CD4-positive, alpha-beta memory T cell (primary cell): ENCODE results near the gene RNFT2. TPM values are rescaled to one million over a fixed set of nuclear protein-coding genes. Genes with fewer than 3 reads are reported as not detected.
A peak's percentile ranks its signal among the peaks of the same experiment; 100 is the strongest.
"Not testable (repeated sequence)": the region's sequence is repeated elsewhere in the genome, so short reads cannot be mapped to it uniquely, and the experiment has no call there.

Experiments used
- CTCF ChIA-PET: fragments of 350-600 bp; sonication (Branson Sonifier 250); formaldehyde crosslinking; loops from one replicate; lab custom pipeline; 2021; ENCODE audit warnings: inconsistent platforms; ENCODE audit not compliant: partially characterized antibody; lab: Charles Lee
- POLR2A ChIA-PET: fragments of 350-600 bp; sonication (Branson Sonifier 250); formaldehyde crosslinking; loops from one replicate; lab custom pipeline; 2021; ENCODE audit not compliant: partially characterized antibody; lab: Charles Lee
- DNase-seq, 5 donors: peaks; one replicate each; pipeline versions ENCODE4 v3.0.0 to v3.0.0-alpha.2; 2020 to 2022; ENCODE audit warnings: mixed read lengths in 1 of 5
- H3K27ac ChIP-seq: one replicate; pipeline ENCODE4 v1.7.0; 2013; ENCODE audit warnings: low read depth, low read length
- H3K27me3 ChIP-seq: 2 replicates; pipeline ENCODE4 v1.7.0; 2013; ENCODE audit warnings: mild to moderate bottlenecking, low read length, moderate library complexity; ENCODE audit not compliant: insufficient read depth
- H3K36me3 ChIP-seq: 2 replicates; pipeline ENCODE4 v1.7.0; 2013; ENCODE audit warnings: mild to moderate bottlenecking, low read length, moderate library complexity; ENCODE audit not compliant: insufficient read depth
- H3K4me1 ChIP-seq: 2 replicates; pipeline ENCODE4 v1.7.0; 2013; ENCODE audit warnings: mild to moderate bottlenecking, low read length, moderate library complexity; ENCODE audit not compliant: insufficient read depth
- H3K4me3 ChIP-seq, 2 donors: one replicate each; pipeline ENCODE4 v1.7.0; 2013; ENCODE audit warnings: low read length in 2 of 2, mild to moderate bottlenecking in 1 of 2
- H3K9me3 ChIP-seq, 2 donors: one replicate each; pipeline ENCODE4 v1.7.0; 2013; ENCODE audit warnings: low read length in 2 of 2, control low read depth in 1 of 2; ENCODE audit not compliant: control insufficient read depth in 1 of 2
- H3K27ac Mint-ChIP-seq, 7 donors: one replicate each; pipeline ENCODE4 v1.8.0; 2020 to 2021; ENCODE audit warnings: mixed read lengths in 7 of 7, mild to moderate bottlenecking in 6 of 7, inconsistent platforms in 3 of 7, moderate library complexity in 3 of 7
- H3K27me3 Mint-ChIP-seq, 2 donors: one replicate each; pipeline ENCODE4 v1.8.0; 2020 to 2021; ENCODE audit warnings: mixed read lengths in 2 of 2
- H3K36me3 Mint-ChIP-seq, 2 donors: one replicate each; pipeline ENCODE4 v1.8.0; 2020 to 2021; ENCODE audit warnings: mixed read lengths in 2 of 2, inconsistent platforms in 1 of 2, mild to moderate bottlenecking in 1 of 2
- H3K4me1 Mint-ChIP-seq, 4 donors: one replicate each; pipeline ENCODE4 v1.8.0; 2020 to 2021; ENCODE audit warnings: mixed read lengths in 4 of 4, mild to moderate bottlenecking in 1 of 4
- H3K4me3 Mint-ChIP-seq, 8 donors: one replicate each; pipeline ENCODE4 v1.8.0; 2020 to 2021; ENCODE audit warnings: mixed read lengths in 8 of 8, mild to moderate bottlenecking in 7 of 8, moderate library complexity in 6 of 8, inconsistent platforms in 3 of 8
- H3K9me3 Mint-ChIP-seq, 8 donors: one replicate each; pipeline ENCODE4 v1.8.0; 2020 to 2021; ENCODE audit warnings: mixed read lengths in 8 of 8, mild to moderate bottlenecking in 5 of 8, inconsistent platforms in 3 of 8, moderate library complexity in 1 of 8
- intact Hi-C: fragments of 100-400 bp; cut with micrococcal nuclease; formaldehyde crosslinking; loops from one replicate; pipeline ENCODE4 v1.15.1; 2023
- polyA plus RNA-seq, 2 donors: library from polyadenylated mRNA; unstranded; fragments of 300-500 nt; fragmentation: Illumina TruSeq; gene quantifications; one replicate each; pipeline ENCODE4 v1.2.3, GENCODE V29; 2021
- total RNA-seq, 2 experiments: library from RNA; stranded (reverse); gene quantifications; one replicate each; pipeline ENCODE4 v1.2.3, GENCODE V29; 2021

Gene RNFT2
- total and polyA plus RNA-seq, 4 experiments from 2014 or later, result 0.88 to 5.9 (median 3.1) TPM

DNA sequence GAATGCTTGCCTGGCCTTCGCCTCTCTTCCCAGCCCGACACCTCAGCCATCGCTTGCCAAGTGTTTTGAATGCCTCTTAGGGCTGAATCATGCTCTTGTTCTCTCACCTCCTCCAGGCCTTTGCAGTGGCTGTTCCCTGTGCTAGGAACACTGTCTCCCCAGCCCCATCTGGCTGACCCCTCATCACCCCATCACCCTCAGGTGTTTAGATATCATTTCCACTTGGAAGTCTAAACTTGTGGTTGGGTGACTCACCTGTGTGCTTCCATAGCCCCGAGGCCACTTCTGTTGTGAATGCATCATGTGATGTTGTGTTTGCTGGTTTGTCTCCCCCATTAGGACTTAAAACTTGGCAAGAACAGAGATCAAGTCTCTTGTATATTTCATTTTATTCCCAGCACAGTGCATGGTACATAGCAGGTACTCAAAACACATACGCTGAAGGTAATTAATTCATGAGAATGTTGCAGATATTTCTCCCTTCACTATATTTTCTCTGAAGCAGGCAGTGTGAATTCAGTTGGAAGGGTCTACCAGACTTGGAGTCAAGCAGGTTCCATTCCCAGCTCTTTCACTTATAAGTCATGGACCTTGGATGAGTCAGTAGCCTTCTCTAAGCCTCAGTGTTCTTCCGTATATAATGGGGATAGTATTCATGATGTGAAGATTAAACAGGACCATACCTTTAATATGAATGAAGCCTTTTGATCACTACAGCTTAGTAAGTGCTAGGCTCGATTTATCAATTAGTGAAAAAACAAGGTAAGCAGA, 75.3 kb downstream of the RNFT2 start:
- ChIA-PET POLR2A (no interaction called here), CTCF (no interaction called here)
- no peaks in the 10 kb centered on the region for H3K27me3 ChIP-seq
- intact Hi-C loops, result loop anchor here (10.0 kb wide), 1 partner anchor 539 kb away; the partner anchor contains the start of gene MED13L
- no peaks in the 10 kb centered on the region for H3K36me3 ChIP-seq
- no peak overlapping the region for H3K4me3 ChIP-seq
- no peaks in the 10 kb centered on the region for H3K36me3 Mint-ChIP-seq
- H3K9me3 Mint-ChIP-seq, result no peaks in the 10 kb centered on the region
- DNase-seq, result no peak
- peaks cover 6 to 9% (median 8%) of the 10 kb centered on the region in 4 donors for H3K4me1 Mint-ChIP-seq
- H3K4me3 Mint-ChIP-seq, result no peak overlapping the region
- H3K4me1 ChIP-seq, result peaks cover 5% of the 10 kb centered on the region
- H3K27ac Mint-ChIP-seq, result peak overlapping the region in 1 of 7 donors; percentile 26
- no peaks in the 10 kb centered on the region for H3K9me3 ChIP-seq
- H3K27ac ChIP-seq, result no peak overlapping the region
- H3K27me3 Mint-ChIP-seq, result no peaks in the 10 kb centered on the region

DNA sequence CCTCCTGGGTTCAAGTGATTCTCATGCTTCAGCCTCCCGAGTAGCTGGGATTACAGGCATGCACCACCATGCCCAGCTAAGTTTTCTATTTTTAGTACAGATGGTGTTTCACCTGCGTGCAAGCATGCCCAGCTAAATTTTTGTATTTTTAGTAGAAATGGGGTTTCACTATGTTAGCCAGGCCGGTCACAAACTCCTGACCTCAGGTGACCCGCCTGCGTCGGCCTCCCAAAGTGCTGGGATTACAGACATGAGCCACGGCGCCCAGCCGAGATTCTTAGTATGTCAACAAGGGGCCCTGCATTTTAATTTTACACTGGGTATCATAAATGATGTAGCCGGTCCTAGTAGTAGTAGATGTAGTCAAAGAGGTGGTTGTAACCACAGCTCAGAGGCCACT, 76.7 kb downstream of the RNFT2 start:
- H3K4me3 Mint-ChIP-seq, DNase-seq, H3K27ac ChIP-seq, H3K4me3 ChIP-seq, H3K9me3 ChIP-seq, H3K27me3 ChIP-seq, H3K27ac Mint-ChIP-seq, H3K36me3 Mint-ChIP-seq, H3K36me3 ChIP-seq, H3K9me3 Mint-ChIP-seq, POLR2A ChIA-PET, CTCF ChIA-PET, H3K27me3 Mint-ChIP-seq: not testable (repeated sequence)
- intact Hi-C loops, result loop anchor here (10.0 kb wide), 1 partner anchor 540 kb away; the partner anchor contains the start of gene MED13L
- peaks cover 10 to 21% (median 14%) of the 10 kb centered on the region in 4 donors for H3K4me1 Mint-ChIP-seq
- H3K4me1 ChIP-seq, result peaks cover 13% of the 10 kb centered on the region

DNA sequence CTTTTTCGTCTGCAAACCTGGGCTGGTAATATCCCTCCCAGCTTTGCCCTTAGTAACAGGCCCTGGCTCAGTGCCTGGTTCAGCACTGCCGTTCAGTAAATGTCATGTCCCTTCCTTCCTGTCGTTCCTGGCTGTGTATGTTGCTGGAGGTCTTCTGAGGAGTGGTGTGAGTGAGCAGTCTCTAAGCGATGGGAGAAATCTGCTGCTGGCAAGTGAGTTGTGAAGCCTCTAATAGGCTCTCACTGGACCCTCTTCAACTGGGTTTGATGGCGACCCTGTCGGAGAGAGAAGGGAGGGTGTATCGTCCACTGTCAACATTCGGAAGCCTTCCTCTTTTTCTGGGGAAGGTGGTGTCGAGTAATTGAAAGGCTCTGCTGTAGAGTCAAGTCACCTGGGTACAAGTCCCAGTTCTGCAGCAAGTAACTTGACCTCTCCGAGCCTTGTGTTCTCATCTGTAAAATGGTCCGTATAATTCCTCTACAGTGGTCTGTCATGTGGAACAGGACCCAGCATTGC, 80.3 kb downstream of the RNFT2 start:
- peak overlapping the region; percentile 92 to 95 (median 93) for H3K4me3 Mint-ChIP-seq
- Histone ChIP-seq H3K9me3 (no peaks in the 10 kb centered on the region), H3K4me1 (peaks cover 17% of the 10 kb centered on the region), H3K27ac (peak overlapping the region; percentile 87), H3K36me3 (no peaks in the 10 kb centered on the region), H3K4me3 (peak overlapping the region; percentile 67 to 86), H3K27me3 (no peaks in the 10 kb centered on the region)
- H3K9me3 Mint-ChIP-seq, result peaks cover 0 to 2% (median 0%) of the 10 kb centered on the region in 8 donors
- H3K27me3 Mint-ChIP-seq, result peaks cover 0 to 2% of the 10 kb centered on the region in 2 donors
- H3K4me1 Mint-ChIP-seq, result peaks cover 10 to 31% (median 22%) of the 10 kb centered on the region in 4 donors
- H3K36me3 Mint-ChIP-seq, result peaks cover 0 to 4% of the 10 kb centered on the region in 2 donors
- intact Hi-C loops, result loop anchor here (10.0 kb wide), 1 partner anchor 544 kb away; the partner anchor contains the start of gene MED13L
- peak in 3 of 5 donors; percentile 11 to 19 (median 11) for DNase-seq
- H3K27ac Mint-ChIP-seq, result peak overlapping the region; percentile 96 to 99 (median 98)
- ChIA-PET CTCF (no interaction called here), POLR2A (interaction anchor here (0.7 to 1.1 kb wide), 2 partner anchors 14 to 106 kb away, joined by 3 read pairs; no protein-coding TSS in a partner anchor)

- Histone ChIP-seq H3K27me3 (no peaks in the 10 kb centered on the region), H3K4me3 (peak overlapping the region; percentile 67 to 86), H3K9me3 (no peaks in the 10 kb centered on the region), H3K4me1 (peaks cover 17% of the 10 kb centered on the region), H3K27ac (peak overlapping the region; percentile 87), H3K36me3 (no peaks in the 10 kb centered on the region)
- peaks cover 0 to 2% (median 0%) of the 10 kb centered on the region in 8 donors for H3K9me3 Mint-ChIP-seq
- peaks cover 0 to 4% of the 10 kb centered on the region in 2 donors for H3K36me3 Mint-ChIP-seq
- H3K4me1 Mint-ChIP-seq, result peaks cover 10 to 31% (median 22%) of the 10 kb centered on the region in 4 donors
- peak overlapping the region; percentile 96 to 100 (median 98) for H3K27ac Mint-ChIP-seq
- H3K27me3 Mint-ChIP-seq, result peaks cover 0 to 2% of the 10 kb centered on the region in 2 donors
- ChIA-PET CTCF (no interaction called here), POLR2A (interaction anchor here (1.1 kb wide), 1 partner anchor 105 kb away, joined by 3 read pairs; no protein-coding TSS in a partner anchor)
- DNase-seq, result peak; percentile 92 to 93 (median 93)
- intact Hi-C loops, result loop anchor here (1.0 to 10.0 kb wide), 4 partner anchors 81 to 544 kb away; partner anchors contain the start of genes FBXO21, MED13L, RNFT2 and SPRING1
- H3K4me3 Mint-ChIP-seq, result peak overlapping the region; percentile 92 to 96 (median 93)
Observed at GRCh38 chr12:116818948-116819832, 81.1 kb downstream of the RNFT2 start.

- peaks cover 0 to 2% of the 10 kb centered on the region in 2 donors for H3K27me3 Mint-ChIP-seq
- DNase-seq, result no peak
- intact Hi-C loops, result no loop called here
- Histone ChIP-seq H3K4me1 (peaks cover 17% of the 10 kb centered on the region), H3K36me3 (no peaks in the 10 kb centered on the region), H3K9me3 (no peaks in the 10 kb centered on the region), H3K27ac (peak overlapping the region; percentile 87), H3K4me3 (no peak overlapping the region), H3K27me3 (no peaks in the 10 kb centered on the region)
- POLR2A ChIA-PET, result no interaction called here
- H3K9me3 Mint-ChIP-seq, result peaks cover 0 to 6% (median 3%) of the 10 kb centered on the region in 8 donors
- H3K27ac Mint-ChIP-seq, result peak overlapping the region; percentile 83 to 96 (median 90)
- peak overlapping the region; percentile 22 to 76 (median 63) for H3K4me3 Mint-ChIP-seq
- peaks cover 4 to 5% of the 10 kb centered on the region in 2 donors for H3K36me3 Mint-ChIP-seq
- H3K4me1 Mint-ChIP-seq, result peaks cover 10 to 31% (median 22%) of the 10 kb centered on the region in 4 donors
- CTCF ChIA-PET, result no interaction called here
Observed at GRCh38 chr12:116820064-116820656, 82.0 kb downstream of the RNFT2 start.

DNA sequence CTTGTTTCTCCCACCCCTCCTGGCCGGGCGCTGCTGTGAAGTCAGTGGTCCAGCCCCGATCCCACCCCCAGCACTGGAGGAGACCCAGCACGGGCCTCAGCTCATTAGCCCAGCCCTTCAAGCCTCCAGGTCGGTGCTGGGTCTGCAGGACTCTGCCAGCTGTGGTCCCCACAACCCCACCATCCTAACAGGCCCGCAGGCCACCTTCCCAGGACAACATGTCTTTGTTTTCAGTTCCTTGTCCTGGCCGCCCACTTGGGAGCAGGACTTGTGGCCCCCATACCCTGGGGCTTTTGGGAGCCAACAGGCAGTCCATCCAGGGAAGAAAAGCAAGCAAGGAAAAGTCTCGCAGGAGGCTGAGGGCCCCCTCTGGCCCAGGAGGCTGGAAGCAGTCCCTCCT, 83.2 kb downstream of the RNFT2 start:
- H3K4me1 Mint-ChIP-seq, result peaks cover 10 to 31% (median 22%) of the 10 kb centered on the region in 4 donors

More for the DNA sequence above, 83.2 kb downstream of the RNFT2 start:
- H3K27me3 Mint-ChIP-seq, result peaks cover 0 to 2% of the 10 kb centered on the region in 2 donors
- intact Hi-C loops, result no loop called here
- peaks cover 17% of the 10 kb centered on the region for H3K4me1 ChIP-seq
- no peaks in the 10 kb centered on the region for H3K9me3 ChIP-seq
- no peak for DNase-seq
- H3K27ac ChIP-seq, result no peak overlapping the region
- H3K27ac Mint-ChIP-seq, result peak overlapping the region in 4 of 7 donors; percentile 84 to 96 (median 92)
- no peaks in the 10 kb centered on the region for H3K36me3 ChIP-seq
- CTCF ChIA-PET, result interaction anchor here (0.6 kb wide), 2 partner anchors 42 to 134 kb away, joined by 3 to 4 read pairs; no protein-coding TSS in a partner anchor
- peak overlapping the region in 2 of 8 donors; percentile 22 to 57 for H3K4me3 Mint-ChIP-seq
- POLR2A ChIA-PET, result no interaction called here
- peaks cover 0 to 6% (median 3%) of the 10 kb centered on the region in 8 donors for H3K9me3 Mint-ChIP-seq
- H3K4me3 ChIP-seq, result no peak overlapping the region
- H3K27me3 ChIP-seq, result no peaks in the 10 kb centered on the region
- H3K36me3 Mint-ChIP-seq, result peaks cover 4 to 8% of the 10 kb centered on the region in 2 donors
